CD4-positive, alpha-beta T cell treated with Interleukin-10 for 1 hour (primary cell): ENCODE data around the gene SANBR.
A peak's percentile ranks its signal among the peaks of the same experiment; 100 is the strongest.
"Not testable (repeated sequence)": the region's sequence is repeated elsewhere in the genome, so short reads cannot be mapped to it uniquely, and the experiment has no call there.

ENCODE experiments used
- DNase-seq: peaks from one replicate; pipeline ENCODE4 v3.0.0-alpha.2; 2020

SANBR gene

DNA sequence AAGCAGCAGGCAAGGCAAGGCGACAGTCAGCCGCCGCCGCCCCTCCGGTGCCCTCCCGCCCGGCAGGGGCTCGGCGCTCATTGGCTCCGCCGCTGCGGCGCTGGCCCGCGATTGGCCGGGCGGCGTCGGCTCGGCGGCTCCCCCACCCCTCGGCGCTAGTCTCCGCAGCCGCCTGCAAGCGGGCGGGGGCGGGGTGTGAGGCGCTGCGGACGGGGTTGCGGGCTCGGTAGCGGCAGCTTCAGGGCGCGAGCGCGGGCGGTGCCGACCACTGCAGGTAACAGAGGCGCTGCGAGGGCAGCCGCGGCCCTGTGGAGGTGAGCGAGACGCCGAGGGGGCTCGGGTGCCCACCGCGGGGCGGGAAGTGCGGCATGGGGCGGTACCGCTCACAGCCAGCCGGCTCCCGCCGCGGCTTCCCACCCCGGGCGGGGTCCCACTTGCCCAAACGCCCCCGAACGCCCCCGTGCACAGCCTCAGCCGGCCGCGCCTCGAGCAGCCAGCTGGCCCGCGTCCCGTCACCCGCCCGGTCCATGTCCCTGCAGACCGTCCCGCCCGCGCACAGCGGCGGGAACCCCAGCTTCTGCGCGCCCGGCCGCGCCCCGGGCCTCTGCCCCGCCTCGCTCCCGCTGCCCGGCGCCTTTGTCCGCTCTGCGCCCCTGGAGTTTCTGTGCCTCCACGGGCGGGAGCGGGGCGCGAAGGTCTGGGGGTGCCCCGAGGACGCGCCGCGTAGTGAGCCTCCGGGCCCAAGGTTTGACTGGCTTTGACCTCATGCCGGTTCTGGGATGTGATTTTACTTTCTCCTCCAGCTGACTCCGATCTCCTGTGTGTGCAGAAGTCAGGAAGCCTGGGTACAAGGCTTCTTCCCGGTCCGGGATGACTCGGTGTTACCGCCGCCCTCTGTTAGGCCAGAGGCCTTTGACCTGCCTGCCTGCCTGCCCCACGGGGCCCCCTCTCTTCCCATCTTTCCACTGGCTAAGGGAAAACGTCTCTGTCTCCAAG is at the start of gene SANBR:
Gene SANBR (plus strand): TSS at position 158 of the 996 bp plus-strand sequence. CDS start 4,480 bp downstream, outside the sequence.
- DNase-seq: peak; percentile 85

DNA sequence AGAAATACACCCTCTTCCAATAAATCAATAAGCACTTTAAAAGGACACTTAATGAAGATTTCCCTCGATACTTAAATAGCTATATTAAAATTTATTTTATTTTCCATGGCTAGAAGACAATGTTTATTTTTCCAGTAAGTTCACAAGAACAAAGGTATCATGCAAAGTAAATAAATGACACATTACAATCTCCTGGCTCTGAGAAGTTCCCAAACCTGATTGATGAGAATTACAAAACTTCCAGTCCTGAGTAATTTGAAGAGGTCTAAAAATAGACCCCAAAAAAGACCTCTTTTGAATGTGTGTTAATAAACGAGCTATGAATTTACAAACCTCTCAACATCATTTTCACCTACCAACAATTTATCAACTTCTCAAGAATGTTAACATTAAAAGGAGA is 49.7 kb upstream of the SANBR start:
- no peak for DNase-seq

DNA sequence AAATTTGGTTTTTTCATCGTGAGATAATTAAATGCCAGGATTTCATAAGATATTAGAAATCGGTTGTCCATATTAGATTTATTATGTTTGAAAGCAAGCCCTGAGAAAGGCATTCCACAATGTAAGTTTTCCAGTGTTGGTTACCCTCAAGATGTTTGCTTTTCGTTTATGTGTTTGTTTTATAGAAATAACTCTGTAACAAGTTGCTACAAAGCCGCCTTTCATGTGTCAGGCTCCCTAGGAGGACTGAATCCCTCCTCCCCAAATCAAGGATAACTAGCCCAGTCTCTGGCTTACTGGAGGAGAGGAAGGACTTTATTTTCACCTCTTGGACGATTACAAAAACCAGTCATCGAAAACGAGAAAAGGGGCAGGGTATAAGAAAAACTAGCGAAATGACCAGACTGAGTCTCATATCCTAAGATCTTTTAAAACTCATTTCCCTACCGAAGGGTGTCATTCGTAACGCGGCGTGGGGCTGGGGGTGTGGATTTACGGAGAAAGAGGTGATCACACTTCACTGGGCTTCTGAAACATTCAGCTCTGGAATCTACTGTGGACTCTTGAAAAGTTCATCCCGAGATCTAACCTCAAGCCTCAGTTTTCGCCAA is 49.2 kb upstream of the SANBR start:
- DNase-seq: no peak

DNA sequence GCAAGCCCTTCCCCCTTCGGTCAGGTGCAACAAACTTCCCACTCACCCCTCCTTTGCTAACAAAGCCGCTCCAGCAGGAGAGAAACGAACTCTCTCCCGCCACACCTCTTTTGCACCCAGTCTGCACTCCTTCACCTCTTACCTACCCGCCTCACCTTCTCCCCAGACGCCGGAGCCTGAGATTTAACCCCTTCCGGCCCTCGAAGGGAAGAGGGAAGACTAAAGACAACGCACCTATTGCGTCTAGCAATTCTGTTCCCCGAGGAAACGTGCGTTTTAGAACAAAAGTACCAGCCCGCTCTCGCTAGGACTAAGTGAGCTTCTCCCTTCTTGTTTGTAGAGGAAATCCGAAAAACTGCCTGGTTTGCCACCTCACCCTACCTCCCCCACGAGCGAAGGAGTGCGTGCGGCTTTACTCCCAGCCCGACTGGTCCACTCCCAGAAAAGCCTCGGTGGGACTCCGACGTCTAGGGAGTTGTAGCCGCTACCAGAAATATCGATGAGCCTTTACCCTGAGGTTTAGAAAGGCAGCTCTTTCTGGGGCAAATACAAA is 48.6 kb upstream of the SANBR start:
- peak; percentile 75 for DNase-seq

DNA sequence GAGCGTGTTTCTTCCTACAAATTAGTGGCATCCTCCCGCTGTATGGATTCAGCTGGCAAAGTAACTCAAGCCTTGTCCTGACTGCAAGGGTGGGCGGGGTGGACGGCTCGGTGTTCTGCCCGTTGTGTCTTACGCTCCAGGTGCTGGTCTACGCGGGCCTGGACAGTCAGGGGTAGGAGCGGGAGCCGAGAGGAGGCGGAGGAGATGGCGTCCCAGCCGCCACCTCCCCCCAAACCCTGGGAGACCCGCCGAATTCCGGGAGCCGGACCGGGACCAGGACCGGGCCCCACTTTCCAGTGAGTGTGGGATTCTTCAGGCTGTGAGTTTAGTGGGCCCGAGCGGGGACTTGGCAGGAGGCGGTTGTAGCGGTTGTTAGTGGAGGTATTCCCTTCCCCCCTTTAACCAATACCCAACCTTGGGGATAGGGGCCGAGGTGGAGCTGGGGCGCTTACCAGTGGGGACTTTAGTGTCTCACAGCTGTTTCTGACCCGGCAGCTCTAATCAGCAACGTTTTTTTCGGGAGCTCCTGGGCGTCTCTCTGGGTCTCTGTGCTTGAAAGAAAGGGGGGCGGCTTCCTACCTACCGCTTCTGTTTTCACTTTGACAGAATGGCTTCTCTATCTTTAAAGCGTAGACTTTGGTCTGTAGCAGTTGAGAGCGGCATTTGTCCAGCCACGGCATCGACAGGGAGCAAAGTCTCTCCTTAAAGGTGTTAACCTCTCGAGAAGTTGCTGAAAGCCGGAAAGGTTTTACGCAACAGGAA is 47.9 kb upstream of the SANBR start, which contains the start of the genes PEX13 and PUS10:
Gene PEX13 (plus strand): TSS at position 165 of the 762 bp plus-strand sequence. CDS start 40 bp downstream, at position 205.
Gene PUS10 (minus strand): TSS at position 700 of the 762 bp plus-strand sequence. CDS start 6,365 bp downstream, outside the sequence.
- DNase-seq: peak; percentile 40

DNA sequence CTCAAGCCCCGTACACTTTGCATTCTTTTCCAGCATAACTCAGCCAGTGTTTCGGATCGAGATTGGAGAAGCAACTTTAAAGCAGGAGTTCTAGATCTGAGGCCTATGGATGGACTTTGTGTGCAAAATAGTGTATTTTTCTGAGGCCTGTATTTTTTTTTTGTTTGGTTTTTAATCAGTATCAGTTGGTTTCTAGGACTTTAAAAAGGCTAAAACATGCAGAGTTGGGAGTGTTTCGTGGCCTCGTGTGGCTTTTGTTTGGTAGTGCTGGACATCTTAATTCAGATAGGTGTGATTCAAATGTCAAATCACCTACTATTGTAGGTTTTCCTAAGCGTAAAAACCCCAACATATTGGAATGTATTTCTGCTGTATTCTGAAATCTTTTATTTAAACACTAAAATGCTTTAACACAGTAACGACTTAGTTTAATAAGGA is 47.3 kb upstream of the SANBR start:
- DNase-seq: no peak

DNA sequence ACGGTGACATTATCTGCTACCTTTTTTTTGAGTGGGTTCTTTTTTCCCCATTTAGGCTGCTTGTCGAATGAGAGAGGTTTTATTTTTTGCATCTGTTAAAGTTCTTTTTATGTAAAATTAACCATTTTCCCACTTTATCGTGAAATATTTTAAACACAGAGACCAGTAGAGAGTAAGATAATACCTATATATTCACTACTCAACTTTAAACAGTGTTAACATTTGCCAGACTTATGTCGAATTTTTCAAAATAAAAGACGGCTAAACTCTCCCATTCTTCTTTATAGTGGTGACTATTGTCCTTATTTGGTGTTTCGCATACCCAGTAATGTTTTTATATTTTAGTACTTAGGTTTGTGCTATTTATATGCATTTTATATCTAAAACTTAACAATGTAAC is 46.9 kb upstream of the SANBR start:
- no peak for DNase-seq

DNA sequence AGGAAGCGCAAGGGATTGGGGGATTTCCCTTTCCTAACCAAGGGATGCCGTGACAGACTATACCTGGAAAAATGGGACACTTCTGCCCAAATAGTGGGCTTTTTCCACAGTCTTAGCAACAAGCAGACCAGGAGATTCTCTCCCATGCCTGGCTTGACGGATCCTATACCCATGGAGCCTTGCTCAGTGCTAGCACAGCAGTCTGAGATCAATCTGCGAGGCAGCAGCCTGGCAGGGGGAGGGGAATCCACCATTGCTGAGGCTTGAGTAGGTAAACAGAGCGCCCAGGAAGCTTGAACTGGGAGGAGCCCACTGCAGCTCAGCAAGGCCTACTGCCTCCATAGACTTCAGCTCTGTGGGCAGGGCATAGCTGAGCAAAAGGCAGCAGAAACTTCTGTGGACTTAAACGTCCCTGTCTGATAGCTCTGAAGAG is 44.4 kb upstream of the SANBR start:
- no peak for DNase-seq

DNA sequence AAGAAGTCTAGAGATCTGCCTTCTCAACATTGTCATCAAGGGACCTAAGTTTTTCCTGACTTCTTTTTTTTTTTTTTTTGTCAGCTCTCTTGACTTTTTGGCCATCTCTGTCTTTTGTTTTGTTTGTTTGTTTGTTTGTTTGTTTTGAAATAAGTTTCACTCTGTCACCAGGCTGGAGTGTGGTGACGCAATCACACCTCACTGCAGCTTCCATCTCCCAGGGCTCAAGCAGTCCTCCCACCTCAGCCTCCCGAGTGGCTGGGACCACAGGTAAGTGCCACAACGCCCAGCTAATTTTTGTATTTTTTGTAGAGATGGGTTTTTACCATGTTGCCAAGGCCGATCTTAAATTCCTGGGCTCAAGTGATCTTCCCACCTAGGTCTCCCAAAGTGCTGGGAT is 42.0 kb upstream of the SANBR start:
- DNase-seq: no peak

DNA sequence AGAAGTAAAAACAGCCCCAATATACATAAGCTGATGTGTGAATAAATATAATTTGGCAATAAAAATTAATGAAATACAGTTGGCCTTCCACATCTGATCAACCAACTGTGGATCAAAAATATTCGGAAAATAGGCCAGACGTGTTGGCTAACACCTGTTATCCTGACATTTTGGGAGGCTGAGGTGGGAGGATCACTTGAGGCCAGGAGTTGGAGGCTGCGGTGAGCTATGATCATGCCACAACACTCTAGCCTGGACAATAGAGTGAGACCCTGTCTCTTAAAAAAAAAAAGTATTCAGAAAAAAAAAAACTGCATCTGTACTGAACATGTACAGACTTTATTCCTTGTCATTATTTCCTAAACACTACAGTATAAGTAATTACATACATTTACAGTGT is 36.1 kb upstream of the SANBR start:
- DNase-seq: no peak

DNA sequence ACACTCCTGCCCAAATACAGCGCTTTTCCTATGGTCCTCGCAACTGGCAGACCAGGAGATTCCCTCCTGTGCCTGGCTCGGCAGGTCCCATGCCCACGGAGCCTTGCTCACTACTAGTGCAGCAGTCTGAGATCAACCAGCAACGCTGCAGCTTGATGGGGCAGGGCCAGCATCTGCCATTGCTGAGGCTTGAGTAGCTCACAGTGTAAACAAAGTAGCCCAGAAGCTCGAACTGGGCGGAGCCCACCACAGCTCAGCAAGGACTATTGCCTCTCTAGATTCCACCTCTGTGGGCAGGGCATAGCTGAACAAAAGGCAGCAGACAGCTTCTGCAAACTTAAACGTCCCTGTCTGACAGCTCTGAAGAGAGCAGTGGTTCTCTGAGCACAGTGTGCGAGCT is 31.1 kb upstream of the SANBR start:
- DNase-seq: not testable (repeated sequence)

DNA sequence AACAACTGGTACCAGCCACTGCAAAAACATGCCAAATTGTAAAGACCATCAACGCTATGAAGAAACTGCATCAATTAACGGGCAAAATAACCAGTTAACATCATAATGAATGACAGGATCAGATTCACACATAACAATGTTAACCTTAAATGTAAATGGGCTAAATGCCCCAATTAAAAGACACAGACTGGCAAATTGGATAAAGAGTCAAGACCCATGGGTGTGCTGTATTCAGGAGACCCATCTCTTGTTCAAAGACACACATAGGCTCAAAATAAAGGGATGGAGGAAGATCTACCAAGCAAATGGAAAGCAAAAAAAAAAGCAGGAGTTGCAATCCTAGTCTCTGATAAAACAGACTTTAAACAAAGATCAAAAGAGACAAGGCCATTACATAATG is 29.0 kb upstream of the SANBR start:
- DNase-seq: not testable (repeated sequence)

DNA sequence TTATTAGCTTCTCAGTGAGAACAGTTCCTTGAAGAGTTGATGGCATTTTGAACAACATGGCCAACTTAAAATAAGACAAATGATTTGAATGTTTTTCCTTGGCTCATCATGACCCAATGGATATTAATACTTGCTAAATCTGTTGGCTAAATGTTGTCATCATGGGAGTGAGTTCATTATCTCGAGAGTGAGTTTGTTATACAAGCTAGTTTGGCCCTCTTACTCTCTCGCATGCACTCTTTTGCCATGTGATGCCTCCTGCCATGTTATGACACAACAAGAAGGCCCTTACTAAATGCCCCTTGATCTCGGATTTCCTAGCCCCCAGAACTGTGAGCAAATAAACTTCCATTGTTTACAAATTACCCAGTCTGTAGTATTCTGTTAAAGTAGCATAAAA is 22.9 kb upstream of the SANBR start:
- no peak for DNase-seq

DNA sequence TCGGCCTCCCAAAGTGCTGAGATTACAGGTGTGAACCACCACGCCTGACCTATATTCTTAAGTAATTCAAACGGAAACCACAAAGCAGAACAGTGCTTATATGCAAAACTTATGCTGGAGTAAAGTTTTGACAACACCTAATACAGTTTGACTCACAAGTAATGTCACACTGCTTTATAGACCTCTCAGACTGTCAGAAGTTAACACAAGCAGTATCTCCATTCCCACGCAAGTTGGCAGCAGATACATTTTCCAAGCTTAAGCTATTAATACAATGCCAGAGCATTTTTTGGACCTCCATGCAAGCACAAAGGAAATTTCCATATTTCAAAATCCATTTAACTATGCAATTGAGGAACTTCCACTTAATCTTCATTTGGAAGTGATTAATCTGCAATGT is 21.0 kb upstream of the SANBR start:
- peak; percentile 11 for DNase-seq

DNA sequence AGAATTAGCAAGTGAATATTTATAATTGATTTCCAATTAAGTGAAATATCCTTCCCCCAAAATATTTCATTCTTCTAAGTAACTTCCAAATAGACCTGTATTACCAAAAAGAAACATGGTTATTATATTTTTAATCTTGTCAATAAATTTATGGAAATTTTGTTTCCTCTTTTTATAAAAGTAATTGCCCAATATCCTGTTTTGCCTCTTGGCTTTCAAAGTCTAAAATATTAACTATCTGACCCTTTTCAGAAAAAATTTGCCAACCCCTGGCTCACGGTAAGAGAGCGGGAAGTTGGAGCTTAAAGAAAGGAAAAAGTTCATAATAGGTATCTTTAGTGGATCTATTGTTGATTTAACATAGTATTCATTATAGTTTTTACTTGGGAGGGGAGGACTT is 20.4 kb upstream of the SANBR start:
- no peak for DNase-seq

DNA sequence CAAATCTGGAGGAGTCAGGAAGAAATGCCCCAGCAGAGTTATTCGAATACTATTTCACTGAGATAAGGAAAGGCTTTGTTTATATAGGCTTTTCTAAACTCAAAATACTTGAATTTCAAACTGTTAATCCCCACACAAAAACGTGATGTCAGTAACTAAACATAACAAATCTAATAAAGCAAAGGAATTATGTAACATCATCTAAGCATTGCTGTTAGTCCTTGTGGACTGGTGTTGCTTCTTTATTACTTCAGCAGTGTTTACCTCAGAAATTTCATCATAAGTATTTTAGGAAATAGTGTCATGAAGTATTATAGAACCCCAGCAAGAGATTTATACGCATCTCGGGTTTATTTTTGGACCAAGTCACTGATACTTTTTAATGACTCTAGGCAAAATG is 19.7 kb upstream of the SANBR start:
- DNase-seq: no peak

DNA sequence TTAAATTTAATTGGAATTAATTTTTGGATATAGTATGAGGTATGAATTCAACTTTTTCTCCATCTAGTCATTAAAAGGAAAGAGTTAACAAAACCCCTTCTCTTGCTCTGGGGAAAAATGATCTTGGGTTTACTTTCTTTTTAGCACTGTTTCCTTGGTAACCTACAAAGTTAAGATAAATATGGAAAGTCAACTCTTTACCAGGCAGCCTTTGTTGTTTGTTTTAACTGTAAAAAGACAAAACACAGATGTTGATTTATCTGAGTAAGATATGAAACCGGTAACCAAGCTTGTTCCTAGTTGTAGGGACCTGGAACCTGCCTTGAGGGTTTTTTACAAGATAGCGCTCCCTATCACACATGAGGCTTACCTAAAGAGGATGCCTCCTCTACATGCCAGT is 10.1 kb upstream of the SANBR start:
- no peak for DNase-seq

DNA sequence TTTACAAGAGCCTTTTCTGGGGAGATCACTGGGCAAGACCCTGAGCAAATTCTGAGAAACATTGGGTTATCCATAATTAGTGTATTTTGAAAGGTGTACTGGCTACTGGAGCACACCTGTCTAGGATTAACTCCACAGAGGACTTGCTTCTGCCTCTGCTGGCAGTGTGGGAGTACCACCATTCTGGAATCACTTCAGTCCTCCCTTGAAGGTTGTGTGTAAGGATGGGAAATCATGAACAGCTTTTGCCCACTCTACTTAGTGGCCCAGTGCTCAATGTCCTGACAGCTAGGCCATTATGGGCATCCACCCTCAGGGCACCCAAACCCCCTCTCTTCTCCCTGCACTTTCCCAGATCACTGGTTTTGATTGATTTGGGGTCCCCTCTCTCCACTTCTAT is 8.1 kb upstream of the SANBR start:
- no peak for DNase-seq

DNA sequence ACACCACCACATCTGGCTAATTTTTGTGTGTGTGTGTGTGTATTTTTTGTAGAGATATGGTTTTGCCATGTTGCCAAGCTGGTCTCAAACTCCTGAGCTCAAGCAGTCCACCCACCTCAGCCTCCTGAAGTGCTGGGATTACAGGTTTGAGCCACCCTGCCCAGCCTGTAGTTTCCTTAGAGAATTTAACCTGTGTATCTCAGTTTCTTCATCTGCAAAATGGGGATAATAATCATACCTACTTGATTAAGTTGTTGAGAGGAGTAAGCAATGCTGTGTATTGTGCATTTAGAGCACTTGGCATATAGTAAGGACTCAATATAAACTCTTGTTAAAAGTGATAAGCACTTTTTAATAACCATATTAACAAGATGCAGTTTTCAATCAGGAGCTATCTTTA is 6.3 kb upstream of the SANBR start:
- DNase-seq: no peak

DNA sequence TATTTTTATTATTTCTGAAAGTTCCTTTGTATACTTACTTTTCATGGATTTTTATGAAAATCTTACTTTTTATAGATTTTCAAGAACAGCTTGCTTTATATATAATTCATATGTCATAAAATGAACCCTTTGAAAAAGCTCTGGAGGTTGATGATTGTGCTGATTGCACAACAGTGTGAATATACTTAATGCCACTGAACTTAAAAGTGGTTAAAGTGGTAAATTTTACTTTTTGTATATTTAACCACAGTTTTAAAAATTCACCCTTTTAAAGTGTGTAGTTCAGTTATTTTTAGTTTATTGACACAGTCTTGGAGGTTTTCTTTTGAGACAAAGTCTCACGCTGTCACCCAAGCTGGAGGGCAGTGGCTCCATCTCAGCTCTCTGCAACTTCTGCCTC is 8.4 kb downstream of the SANBR start:
- DNase-seq: no peak

DNA sequence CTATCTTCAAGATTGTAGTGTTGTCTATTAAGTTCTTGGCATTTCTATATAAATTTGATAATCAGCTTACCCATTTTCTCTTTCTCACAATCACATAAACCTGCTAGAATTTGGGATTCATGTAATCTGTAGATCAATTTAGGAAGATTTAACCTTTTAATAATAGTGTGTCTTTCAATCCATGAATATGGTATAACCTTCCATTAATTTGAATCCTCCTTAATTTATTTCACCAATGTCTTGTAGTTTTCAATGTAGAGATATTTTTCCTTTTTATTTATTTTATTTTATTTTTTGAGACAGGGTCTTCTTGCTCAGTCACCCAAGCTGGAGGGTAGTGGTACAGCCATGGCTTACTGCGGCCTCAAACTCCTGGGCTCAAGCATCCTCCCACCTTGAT is 20.2 kb downstream of the SANBR start:
- DNase-seq: no peak

DNA sequence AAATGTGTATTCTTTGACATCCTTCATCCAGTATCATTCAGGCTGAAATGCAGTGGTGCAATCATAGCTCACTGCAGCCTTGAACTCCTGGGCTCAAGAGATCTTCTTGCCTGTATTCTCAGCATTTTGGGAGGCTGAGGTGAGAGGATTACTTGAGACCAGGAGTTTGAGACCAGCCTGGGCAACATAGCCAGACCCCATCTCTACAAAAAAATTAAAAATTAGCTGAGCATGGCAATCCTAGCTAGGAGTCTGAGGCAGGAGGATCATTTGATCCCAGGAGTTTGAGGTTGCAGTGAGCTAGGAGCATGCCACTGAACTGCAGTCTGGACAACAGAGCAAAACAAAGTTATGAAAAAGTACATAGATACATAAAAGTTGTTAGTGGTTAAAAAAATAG is 24.1 kb downstream of the SANBR start:
- no peak for DNase-seq

DNA sequence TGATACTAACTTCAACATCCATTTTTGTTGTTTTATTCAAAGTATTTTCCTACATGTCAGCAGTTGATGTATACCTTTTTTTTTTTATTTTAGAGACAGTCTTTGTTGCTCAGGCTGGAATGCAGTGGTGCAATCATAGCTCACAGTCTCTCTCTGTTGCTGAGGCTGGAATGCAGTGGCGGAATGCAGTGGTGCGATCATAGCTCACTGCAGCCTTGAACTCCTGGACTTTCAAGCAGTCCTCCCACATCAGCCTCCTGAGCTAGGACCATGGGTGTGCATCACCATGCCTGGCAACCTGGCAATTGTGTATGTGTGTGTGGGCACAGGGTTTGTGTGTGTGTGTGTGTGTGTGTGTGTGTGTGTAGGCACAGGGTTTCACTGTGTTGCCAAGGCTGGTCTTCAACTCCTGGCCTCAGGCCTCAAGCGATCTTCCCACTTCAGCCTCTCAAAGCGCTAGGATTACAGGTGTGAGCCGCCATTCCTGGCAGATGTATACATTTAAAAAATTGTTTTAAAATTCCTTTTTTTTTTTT is 24.8 kb downstream of the SANBR start:
- no peak for DNase-seq
